Measurements from ENCODE around the gene TRAPPC2L.

- TF ChIP-seq YY1 (IDR thresholded peaks at IDR 0.05; ENCODE audit: extremely low read depth, insufficient replicate concordance, low read depth, low read length) (no peak), CTCF (IDR thresholded peaks at IDR 0.05 in 2 of 3, conservative IDR thresholded peaks at IDR 0.05 in 1 of 3; ENCODE audit: borderline replicate concordance in 1 of 3, insufficient read depth in 1 of 3, low read depth in 2 of 3, low read length in 2 of 3) (no peak), EZH2 (IDR thresholded peaks at IDR 0.05) (no peak), FOSL1 (IDR thresholded peaks at IDR 0.05; ENCODE audit: low read depth) (no peak), RAD21 (IDR thresholded peaks at IDR 0.05; ENCODE audit: low read depth) (no peak), CEBPB (IDR thresholded peaks at IDR 0.05; ENCODE audit: low read depth) (no peak), TCF7L2 (IDR thresholded peaks at IDR 0.05; ENCODE audit: borderline replicate concordance, extremely low read depth, insufficient read depth, insufficient read length) (no peak), SIN3A (IDR thresholded peaks at IDR 0.05; ENCODE audit: low read depth) (no peak), ZFX (IDR thresholded peaks at IDR 0.05) (no peak), MAX (IDR thresholded peaks at IDR 0.05) (no peak), REST (IDR thresholded peaks at IDR 0.05; ENCODE audit: low read depth) (no peak), SP1 (IDR thresholded peaks at IDR 0.05; ENCODE audit: low read depth) (no peak), POLR2A (IDR thresholded peaks at IDR 0.05; ENCODE audit: borderline replicate concordance, extremely low read depth, insufficient read depth, insufficient read length) (no peak), ATF3 (IDR thresholded peaks at IDR 0.05) (no peak)
These were observed 21.1 kb upstream of the TRAPPC2L start for GRCh38 chr16:88835818-88836217.

Measured in HCT116 (cell line).